Neural progenitor cell (in vitro differentiated cells): ENCODE measurements around the gene TCEAL1. TPM values are rescaled to one million over a fixed set of nuclear protein-coding genes. Genes with fewer than 3 reads are reported as not detected.
"Not testable (repeated sequence)": the region's sequence is repeated elsewhere in the genome, so short reads cannot be mapped to it uniquely, and the experiment has no call there.

Experiments
- DNase-seq: peaks from one replicate; pipeline ENCODE4 v3.0.0-alpha.2; 2016; ENCODE audit warnings: low spot score
- H2AFZ ChIP-seq: fragments of 200-600 bp; sonication (generic); replicated peaks from 2 replicates; pipeline ENCODE4 v1.6.1; 2016; ENCODE audit warnings: antibody characterized with exemption
- H3F3A ChIP-seq: fragments of 200-600 bp; sonication (generic); 2 replicates; pipeline ENCODE4 v1.6.1; 2016; ENCODE audit warnings: antibody characterized with exemption, low read depth
- H3K27ac ChIP-seq: fragments of 200-600 bp; sonication (generic); 2 replicates; pipeline ENCODE4 v1.5.1; 2016; ENCODE audit warnings: mild to moderate bottlenecking
- H3K27me3 ChIP-seq: fragments of 200-600 bp; sonication (generic); 2 replicates; pipeline ENCODE4 v1.6.1; 2016; ENCODE audit warnings: mild to moderate bottlenecking, moderate library complexity
- H3K36me3 ChIP-seq: fragments of 200-600 bp; sonication (generic); 2 replicates; pipeline ENCODE4 v1.5.1; 2016
- H3K4me1 ChIP-seq: fragments of 200-600 bp; sonication (generic); 2 replicates; pipeline ENCODE4 v1.6.1; 2016; ENCODE audit warnings: mixed run types
- H3K4me2 ChIP-seq: fragments of 200-600 bp; sonication (generic); 2 replicates; pipeline ENCODE4 v1.6.1; 2016
- H3K4me3 ChIP-seq: fragments of 200-600 bp; sonication (generic); 2 replicates; pipeline ENCODE4 v1.5.1; 2016
- H3K79me2 ChIP-seq: fragments of 200-600 bp; sonication (generic); 2 replicates; pipeline ENCODE4 v1.6.1; 2016; ENCODE audit warnings: low read depth
- H3K9ac ChIP-seq: fragments of 200-600 bp; sonication (generic); 2 replicates; pipeline ENCODE4 v1.6.1; 2016
- H3K9me3 ChIP-seq: fragments of 200-600 bp; sonication (generic); 2 replicates; pipeline ENCODE4 v1.5.1; 2016; ENCODE audit warnings: low read depth
- H4K20me1 ChIP-seq: fragments of 200-600 bp; sonication (generic); 2 replicates; pipeline ENCODE4 v1.6.1; 2016; ENCODE audit warnings: low read depth
- H3K27ac Mint-ChIP-seq: 3 replicates; pipeline ENCODE4 v1.8.0; 2021; ENCODE audit warnings: mixed read lengths
- H3K27me3 Mint-ChIP-seq: 2 replicates; pipeline ENCODE4 v1.8.0; 2022; ENCODE audit warnings: low read depth, mild to moderate bottlenecking, inconsistent platforms, moderate library complexity, mixed read lengths; ENCODE audit not compliant: insufficient read depth
- H3K36me3 Mint-ChIP-seq: 3 replicates; pipeline ENCODE4 v1.8.0; 2021; ENCODE audit warnings: mixed read lengths
- H3K4me1 Mint-ChIP-seq: 3 replicates; pipeline ENCODE4 v1.8.0; 2021; ENCODE audit warnings: mixed read lengths
- H3K4me3 Mint-ChIP-seq: 3 replicates; pipeline ENCODE4 v1.8.0; 2021; ENCODE audit warnings: mild to moderate bottlenecking, moderate library complexity, mixed read lengths
- H3K9me3 Mint-ChIP-seq: 3 replicates; pipeline ENCODE4 v1.8.0; 2020; ENCODE audit warnings: mixed read lengths
- CTCF ChIP-seq: fragments of 200-600 bp; sonication (generic); IDR thresholded peaks from 2 replicates; pipeline ENCODE4 v1.5.1; 2017; ENCODE audit warnings: antibody characterized with exemption, mild to moderate bottlenecking
- EZH2 ChIP-seq: fragments of 200-600 bp; sonication (generic); IDR thresholded peaks from 2 replicates; pipeline ENCODE4 v1.6.1; 2017; ENCODE audit warnings: antibody characterized with exemption, mild to moderate bottlenecking, moderate library complexity
- EZH2phosphoT487 ChIP-seq: fragments of 200-600 bp; sonication (generic); IDR thresholded peaks from 2 replicates; pipeline ENCODE4 v1.6.1; 2017; ENCODE audit warnings: antibody characterized with exemption
- total RNA-seq: library from RNA; depleted of rRNA; stranded (reverse); fragments of >200 nt; gene quantifications from 2 replicates; pipeline ENCODE4 v1.2.3, GENCODE V29; 2015; ENCODE audit warnings: low replicate concordance

Gene TCEAL1
- total RNA-seq, 1 donor from 2014 or later: 15.4 TPM

- H3K36me3 Mint-ChIP-seq: no peaks in the 10 kb centered on the region
- DNase-seq: no peak
- Histone ChIP-seq H3K4me3 (no peak overlapping the region), H3F3A (peaks cover 5% of the 10 kb centered on the region), H3K79me2 (no peaks in the 10 kb centered on the region), H3K27me3 (no peaks in the 10 kb centered on the region), H2AFZ (no peak overlapping the region), H3K9me3 (no peaks in the 10 kb centered on the region), H3K4me1 (peaks cover 8% of the 10 kb centered on the region), H3K27ac (no peak overlapping the region), H3K4me2 (no peak overlapping the region), H3K9ac (no peak overlapping the region), H3K36me3 (no peaks in the 10 kb centered on the region), H4K20me1 (no peaks in the 10 kb centered on the region)
- H3K4me3 Mint-ChIP-seq: no peak overlapping the region
- H3K27me3 Mint-ChIP-seq: no peaks in the 10 kb centered on the region
- no peak for TF ChIP-seq CTCF
- TF ChIP-seq EZH2: no peak
- no peak for TF ChIP-seq EZH2phosphoT487
- H3K9me3 Mint-ChIP-seq: peaks cover 2% of the 10 kb centered on the region
- no peak overlapping the region for H3K27ac Mint-ChIP-seq
- no peaks in the 10 kb centered on the region for H3K4me1 Mint-ChIP-seq
Measured at GRCh38 chrX:103658681-103659433, 30.1 kb downstream of the TCEAL1 start.

GRCh38 chrX:103659460-103659859, 30.7 kb downstream of the TCEAL1 start:
- not testable (repeated sequence) for H3K27me3 ChIP-seq, H3K36me3 ChIP-seq, H3K27ac Mint-ChIP-seq, H3K9me3 ChIP-seq, DNase-seq, H3K4me1 Mint-ChIP-seq, H3K79me2 ChIP-seq, H3K9me3 Mint-ChIP-seq, H3K27me3 Mint-ChIP-seq, H3K27ac ChIP-seq, H3K4me2 ChIP-seq, H3F3A ChIP-seq, H4K20me1 ChIP-seq, H3K36me3 Mint-ChIP-seq, H3K4me3 ChIP-seq, H2AFZ ChIP-seq, H3K4me3 Mint-ChIP-seq, H3K9ac ChIP-seq
- H3K4me1 ChIP-seq: peaks cover 12% of the 10 kb centered on the region

- no peaks in the 10 kb centered on the region for H3K9me3 Mint-ChIP-seq
- H3K4me3 Mint-ChIP-seq: no peak overlapping the region
- no peak for TF ChIP-seq EZH2
- TF ChIP-seq EZH2phosphoT487: no peak
- TF ChIP-seq CTCF: no peak
- H3K36me3 Mint-ChIP-seq: no peaks in the 10 kb centered on the region
- no peaks in the 10 kb centered on the region for H3K9me3 ChIP-seq
- H2AFZ ChIP-seq: peak overlapping the region; percentile 66
- no peaks in the 10 kb centered on the region for H3K36me3 ChIP-seq
- no peaks in the 10 kb centered on the region for H3K27me3 Mint-ChIP-seq
- H3K4me3 ChIP-seq: peak overlapping the region; percentile 39
- H3K4me1 ChIP-seq: peaks cover 16% of the 10 kb centered on the region
- no peaks in the 10 kb centered on the region for H3K27me3 ChIP-seq
- H4K20me1 ChIP-seq: no peaks in the 10 kb centered on the region
- no peaks in the 10 kb centered on the region for H3K79me2 ChIP-seq
- H3K27ac ChIP-seq: no peak overlapping the region
- no peak overlapping the region for H3K27ac Mint-ChIP-seq
- H3F3A ChIP-seq: peaks cover 12% of the 10 kb centered on the region
- peak overlapping the region; percentile 77 for H3K4me2 ChIP-seq
- peak; percentile 68 for DNase-seq
- no peak overlapping the region for H3K9ac ChIP-seq
- no peaks in the 10 kb centered on the region for H3K4me1 Mint-ChIP-seq
Measured at GRCh38 chrX:103663981-103664762, 35.4 kb downstream of the TCEAL1 start.
